ENCODE data around the gene STX7. TPM values are rescaled to one million over a fixed set of nuclear protein-coding genes. Genes with fewer than 3 reads are reported as not detected.

The STX7 gene
- total and polyA plus RNA-seq, 4 donors = 24.1 to 80.7 (median 43.8) TPM

GRCh38 chr6:132425176-132425575, 87.7 kb downstream of the STX7 start:
- intact Hi-C loops (cut with DNase I) = no loop called here
- Histone ChIP-seq H3K4me1 (ENCODE audit: control insufficient read depth in 1 of 2, insufficient read depth in 2 of 2, low read length in 2 of 2) (no peaks in the 10 kb centered on the region), H3K4me3 (ENCODE audit: low read length in 2 of 2) (no peak overlapping the region), H3K36me3 (ENCODE audit: control insufficient read depth in 1 of 2, insufficient read depth in 2 of 2, low read length in 1 of 2) (no peaks in the 10 kb centered on the region), H3K27me3 (ENCODE audit: control insufficient read depth in 1 of 2, insufficient read depth in 2 of 2, low read length in 1 of 2) (no peaks in the 10 kb centered on the region), H3K9me3 (ENCODE audit: control insufficient read depth, low read length) (no peaks in the 10 kb centered on the region), H3K27ac (ENCODE audit: low read depth in 1 of 2, low read length in 2 of 2) (no peak overlapping the region)
- 69% methylated on average over 5 of the region's 5 CpGs for WGBS, 2 donors
- no peak for ATAC-seq (ENCODE audit: low FRiP score)
- no peak for DNase-seq

GRCh38 chr6:132423839-132424238, 89.1 kb downstream of the STX7 start:
- Histone ChIP-seq H3K4me3 (ENCODE audit: low read length in 2 of 2) (no peak overlapping the region), H3K27me3 (ENCODE audit: control insufficient read depth in 1 of 2, insufficient read depth in 2 of 2, low read length in 1 of 2) (no peaks in the 10 kb centered on the region), H3K36me3 (ENCODE audit: control insufficient read depth in 1 of 2, insufficient read depth in 2 of 2, low read length in 1 of 2) (no peaks in the 10 kb centered on the region), H3K27ac (ENCODE audit: low read depth in 1 of 2, low read length in 2 of 2) (no peak overlapping the region), H3K9me3 (ENCODE audit: control insufficient read depth, low read length) (no peaks in the 10 kb centered on the region), H3K4me1 (ENCODE audit: control insufficient read depth in 1 of 2, insufficient read depth in 2 of 2, low read length in 2 of 2) (no peaks in the 10 kb centered on the region)
- intact Hi-C loops (cut with DNase I) = no loop called here
- ATAC-seq (ENCODE audit: low FRiP score) (no peak), DNase-seq (no peak)
- WGBS, 2 donors = 85 to 90% methylated on average over 3 of the region's 3 CpGs

- no peak for DNase-seq
Measured at GRCh38 chr6:132418235-132418965, 94.5 kb downstream of the STX7 start.

GRCh38 chr6:132414761-132415160, 98.2 kb downstream of the STX7 start:
- H3K4me1 ChIP-seq (ENCODE audit: control insufficient read depth in 1 of 2, insufficient read depth in 2 of 2, low read length in 2 of 2) = no peaks in the 10 kb centered on the region

More at GRCh38 chr6:132418235-132418965, 94.5 kb downstream of the STX7 start:
- peaks cover 2% of the 10 kb centered on the region for H3K9me3 ChIP-seq (ENCODE audit: control insufficient read depth, low read length)
- no peak for ATAC-seq (ENCODE audit: low FRiP score)
- intact Hi-C loops (cut with DNase I) = no loop called here
- no peak overlapping the region for H3K27ac ChIP-seq (ENCODE audit: low read depth in 1 of 2, low read length in 2 of 2)
- H3K4me1 ChIP-seq (ENCODE audit: control insufficient read depth in 1 of 2, insufficient read depth in 2 of 2, low read length in 2 of 2) = no peaks in the 10 kb centered on the region
- H3K4me3 ChIP-seq (ENCODE audit: low read length in 2 of 2) = no peak overlapping the region
- WGBS, 2 donors = 84% methylated on average over 6 of the region's 6 CpGs
- no peaks in the 10 kb centered on the region for H3K36me3 ChIP-seq (ENCODE audit: control insufficient read depth in 1 of 2, insufficient read depth in 2 of 2, low read length in 1 of 2)
- no peaks in the 10 kb centered on the region for H3K27me3 ChIP-seq (ENCODE audit: control insufficient read depth in 1 of 2, insufficient read depth in 2 of 2, low read length in 1 of 2)

GRCh38 chr6:132414322-132414721, 98.6 kb downstream of the STX7 start:
- DNase-seq (no peak), ATAC-seq (ENCODE audit: low FRiP score) (no peak)
- Histone ChIP-seq H3K9me3 (ENCODE audit: control insufficient read depth, low read length) (peaks cover 2% of the 10 kb centered on the region), H3K4me3 (ENCODE audit: low read length in 2 of 2) (no peak overlapping the region), H3K27ac (ENCODE audit: low read depth in 1 of 2, low read length in 2 of 2) (no peak overlapping the region), H3K27me3 (ENCODE audit: control insufficient read depth in 1 of 2, insufficient read depth in 2 of 2, low read length in 1 of 2) (no peaks in the 10 kb centered on the region), H3K36me3 (ENCODE audit: control insufficient read depth in 1 of 2, insufficient read depth in 2 of 2, low read length in 1 of 2) (no peaks in the 10 kb centered on the region), H3K4me1 (ENCODE audit: control insufficient read depth in 1 of 2, insufficient read depth in 2 of 2, low read length in 2 of 2) (no peaks in the 10 kb centered on the region)
- intact Hi-C loops (cut with DNase I) = no loop called here
- WGBS, 2 donors = 65 to 68% methylated on average over 6 of the region's 6 CpGs

More at GRCh38 chr6:132414761-132415160, 98.2 kb downstream of the STX7 start:
- intact Hi-C loops (cut with DNase I) = no loop called here
- ATAC-seq (ENCODE audit: low FRiP score) (no peak), DNase-seq (no peak)
- no peaks in the 10 kb centered on the region for H3K36me3 ChIP-seq (ENCODE audit: control insufficient read depth in 1 of 2, insufficient read depth in 2 of 2, low read length in 1 of 2)
- 69 to 73% methylated on average over 5 of the region's 5 CpGs for WGBS, 2 donors
- peaks cover 2% of the 10 kb centered on the region for H3K9me3 ChIP-seq (ENCODE audit: control insufficient read depth, low read length)
- H3K27me3 ChIP-seq (ENCODE audit: control insufficient read depth in 1 of 2, insufficient read depth in 2 of 2, low read length in 1 of 2) = no peaks in the 10 kb centered on the region
- H3K4me3 ChIP-seq (ENCODE audit: low read length in 2 of 2) = no peak overlapping the region
- H3K27ac ChIP-seq (ENCODE audit: low read depth in 1 of 2, low read length in 2 of 2) = no peak overlapping the region

GRCh38 chr6:132413499-132413802, 99.5 kb downstream of the STX7 start:
- intact Hi-C loops (cut with DNase I) = no loop called here
- Histone ChIP-seq H3K27me3 (ENCODE audit: control insufficient read depth in 1 of 2, insufficient read depth in 2 of 2, low read length in 1 of 2) (no peaks in the 10 kb centered on the region), H3K27ac (ENCODE audit: low read depth in 1 of 2, low read length in 2 of 2) (no peak overlapping the region), H3K9me3 (ENCODE audit: control insufficient read depth, low read length) (peaks cover 2% of the 10 kb centered on the region), H3K4me1 (ENCODE audit: control insufficient read depth in 1 of 2, insufficient read depth in 2 of 2, low read length in 2 of 2) (no peaks in the 10 kb centered on the region), H3K36me3 (ENCODE audit: control insufficient read depth in 1 of 2, insufficient read depth in 2 of 2, low read length in 1 of 2) (no peaks in the 10 kb centered on the region), H3K4me3 (ENCODE audit: low read length in 2 of 2) (no peak overlapping the region)
- DNase-seq (no peak), ATAC-seq (ENCODE audit: low FRiP score) (no peak)
- WGBS, 2 donors = 8 to 22% methylated on average over 1 of the region's 1 CpG

- no peak for ATAC-seq (ENCODE audit: low FRiP score)
Measured at GRCh38 chr6:132412656-132413498, 100.0 kb downstream of the STX7 start.

GRCh38 chr6:132411296-132411695, 101.6 kb downstream of the STX7 start:
- ATAC-seq (ENCODE audit: low FRiP score) (no peak), DNase-seq (no peak)
- intact Hi-C loops (cut with DNase I) = no loop called here
- Histone ChIP-seq H3K9me3 (ENCODE audit: control insufficient read depth, low read length) (peaks cover 2% of the 10 kb centered on the region), H3K4me3 (ENCODE audit: low read length in 2 of 2) (no peak overlapping the region), H3K4me1 (ENCODE audit: control insufficient read depth in 1 of 2, insufficient read depth in 2 of 2, low read length in 2 of 2) (no peaks in the 10 kb centered on the region), H3K36me3 (ENCODE audit: control insufficient read depth in 1 of 2, insufficient read depth in 2 of 2, low read length in 1 of 2) (no peaks in the 10 kb centered on the region), H3K27me3 (ENCODE audit: control insufficient read depth in 1 of 2, insufficient read depth in 2 of 2, low read length in 1 of 2) (no peaks in the 10 kb centered on the region), H3K27ac (ENCODE audit: low read depth in 1 of 2, low read length in 2 of 2) (no peak overlapping the region)
- WGBS, 2 donors = 79 to 81% methylated on average over 4 of the region's 4 CpGs

More at GRCh38 chr6:132412656-132413498, 100.0 kb downstream of the STX7 start:
- intact Hi-C loops (cut with DNase I) = no loop called here
- DNase-seq = no peak
- H3K36me3 ChIP-seq (ENCODE audit: control insufficient read depth in 1 of 2, insufficient read depth in 2 of 2, low read length in 1 of 2) = no peaks in the 10 kb centered on the region
- no peak overlapping the region for H3K4me3 ChIP-seq (ENCODE audit: low read length in 2 of 2)
- 62 to 75% methylated on average over 5 of the region's 5 CpGs for WGBS, 2 donors
- no peaks in the 10 kb centered on the region for H3K4me1 ChIP-seq (ENCODE audit: control insufficient read depth in 1 of 2, insufficient read depth in 2 of 2, low read length in 2 of 2)
- H3K9me3 ChIP-seq (ENCODE audit: control insufficient read depth, low read length) = peaks cover 2% of the 10 kb centered on the region
- no peak overlapping the region for H3K27ac ChIP-seq (ENCODE audit: low read depth in 1 of 2, low read length in 2 of 2)
- no peaks in the 10 kb centered on the region for H3K27me3 ChIP-seq (ENCODE audit: control insufficient read depth in 1 of 2, insufficient read depth in 2 of 2, low read length in 1 of 2)

- WGBS, 2 donors = 86 to 89% methylated on average over 3 of the region's 3 CpGs
- H3K36me3 ChIP-seq (ENCODE audit: control insufficient read depth in 1 of 2, insufficient read depth in 2 of 2, low read length in 1 of 2) = no peaks in the 10 kb centered on the region
- ATAC-seq (ENCODE audit: low FRiP score) (no peak), DNase-seq (no peak)
- H3K9me3 ChIP-seq (ENCODE audit: control insufficient read depth, low read length) = no peaks in the 10 kb centered on the region
- H3K27me3 ChIP-seq (ENCODE audit: control insufficient read depth in 1 of 2, insufficient read depth in 2 of 2, low read length in 1 of 2) = no peaks in the 10 kb centered on the region
- intact Hi-C loops (cut with DNase I) = no loop called here
- H3K4me3 ChIP-seq (ENCODE audit: low read length in 2 of 2) = no peak overlapping the region
- no peaks in the 10 kb centered on the region for H3K4me1 ChIP-seq (ENCODE audit: control insufficient read depth in 1 of 2, insufficient read depth in 2 of 2, low read length in 2 of 2)
- no peak overlapping the region for H3K27ac ChIP-seq (ENCODE audit: low read depth in 1 of 2, low read length in 2 of 2)
Measured at GRCh38 chr6:132410830-132411229, 102.1 kb downstream of the STX7 start.

All from aorta (tissue), 5 donors.